PC-9 (cell line): Measurements from ENCODE around the gene TBC1D22B. TPM values are rescaled to one million over a fixed set of nuclear protein-coding genes. Genes with fewer than 3 reads are reported as not detected.

Source experiments
- BruUV-seq: library from RNA; stranded (reverse); fragments of 400-500 nt; replicated peaks from 2 replicates; lab custom pipeline; 2021; lab: Mats Ljungman, UMichigan
- CTCF ChIA-PET: fragments of 300-600 bp; sonication (Branson Sonifier 250); formaldehyde crosslinking; loops from one replicate; lab custom pipeline; 2022; ENCODE audit warnings: antibody characterized with exemption; lab: Charles Lee
- POLR2A ChIA-PET: fragments of 300-600 bp; sonication (Branson Sonifier 250); formaldehyde crosslinking; loops from one replicate; lab custom pipeline; 2022; ENCODE audit warnings: antibody characterized with exemption; ENCODE audit not compliant: unreplicated experiment; lab: Charles Lee
- DNase-seq, 2 experiments: peaks; one replicate each; pipeline versions ENCODE4 v3.0.0 to v3.0.0-alpha.2; 2015 to 2022; ENCODE audit warnings: mixed read lengths in 1 of 2
- H2AFZ ChIP-seq: fragments of 200-600 bp; sonication (generic); 2 replicates; pipeline ENCODE4 v1.8.1; 2017; ENCODE audit warnings: antibody characterized with exemption
- H3F3A ChIP-seq: fragments of 200-600 bp; sonication (generic); 2 replicates; pipeline ENCODE4 v1.8.1; 2017; ENCODE audit warnings: antibody characterized with exemption, mild to moderate bottlenecking, low read depth; ENCODE audit not compliant: insufficient read depth
- H3K27ac ChIP-seq: fragments of 200-600 bp; sonication (generic); 2 replicates; pipeline ENCODE4 v1.6.1; 2016; ENCODE audit warnings: mixed run types
- H3K27me3 ChIP-seq: fragments of 200-600 bp; sonication (generic); 2 replicates; pipeline ENCODE4 v1.6.1; 2016; ENCODE audit warnings: low read depth, mixed run types; ENCODE audit not compliant: insufficient read depth
- H3K36me3 ChIP-seq: fragments of 200-600 bp; sonication (generic); 2 replicates; pipeline ENCODE4 v1.6.1; 2016; ENCODE audit warnings: low read depth, mixed run types
- H3K4me1 ChIP-seq: fragments of 200-600 bp; sonication (generic); replicated peaks from 2 replicates; pipeline ENCODE4 v1.6.1; 2016; ENCODE audit warnings: mixed run types; ENCODE audit not compliant: insufficient read depth
- H3K4me2 ChIP-seq: fragments of 200-600 bp; sonication (generic); 2 replicates; pipeline ENCODE4 v1.6.1; 2017; ENCODE audit warnings: mixed run types
- H3K4me3 ChIP-seq: fragments of 200-600 bp; sonication (generic); 2 replicates; pipeline ENCODE4 v1.6.1; 2016; ENCODE audit warnings: mixed run types
- H3K79me2 ChIP-seq: fragments of 200-600 bp; sonication (generic); 2 replicates; pipeline ENCODE4 v1.6.1; 2017; ENCODE audit warnings: low read depth, mixed run types
- H3K9me2 ChIP-seq: fragments of 200-600 bp; sonication (generic); 2 replicates; pipeline ENCODE4 v1.8.1; 2017; ENCODE audit warnings: mild to moderate bottlenecking; ENCODE audit not compliant: insufficient read depth
- H3K9me3 ChIP-seq: fragments of 200-600 bp; sonication (generic); 2 replicates; pipeline ENCODE4 v1.8.1; 2016; ENCODE audit warnings: low read depth; ENCODE audit not compliant: insufficient read depth
- H4K20me1 ChIP-seq: fragments of 200-600 bp; sonication (generic); 2 replicates; pipeline ENCODE4 v1.8.1; 2017; ENCODE audit not compliant: insufficient read depth
- CTCF ChIP-seq: fragments of 200-600 bp; sonication (generic); conservative IDR thresholded peaks from 2 replicates; pipeline ENCODE4 v1.6.1; 2017; ENCODE audit warnings: mixed run types, antibody characterized with exemption, mild to moderate bottlenecking, moderate library complexity
- EZH2 ChIP-seq: fragments of 200-600 bp; sonication (generic); IDR thresholded peaks from 2 replicates; pipeline ENCODE4 v1.8.0; 2017; ENCODE audit warnings: antibody characterized with exemption, low read depth
- intact Hi-C: fragments of 100-400 bp; cut with micrococcal nuclease; formaldehyde crosslinking; loops from one replicate; pipeline ENCODE4 v1.10.0; 2022; ENCODE audit not compliant: unreplicated experiment
- total RNA-seq: library from RNA; stranded (reverse); gene quantifications from 2 replicates; pipeline ENCODE4 v1.2.3, GENCODE V29; 2021

Gene TBC1D22B
- total RNA-seq, 1 experiment from 2014 or later = 14.6 TPM

- Histone ChIP-seq H3K36me3 (no peaks in the 10 kb centered on the region), H3K4me3 (no peak overlapping the region), H3K4me1 (peaks cover 9% of the 10 kb centered on the region), H3K79me2 (peaks cover 42% of the 10 kb centered on the region), H4K20me1 (0 out of 2 replicates have a peak, but pooled peaks cover 3% of the 10 kb centered on the region), H3K27ac (no peak overlapping the region), H3K27me3 (no peaks in the 10 kb centered on the region), H3F3A (no peaks in the 10 kb centered on the region), H3K4me2 (no peak overlapping the region), H3K9me3 (no peaks in the 10 kb centered on the region), H3K9me2 (no peaks in the 10 kb centered on the region), H2AFZ (no peak overlapping the region)
- BruUV-seq = no TSS peak
- ChIA-PET POLR2A (no interaction called here), CTCF (no interaction called here)
- TF ChIP-seq CTCF (no peak), EZH2 (no peak)
- DNase-seq = no peak
- intact Hi-C loops = no loop called here
Measured at GRCh38 chr6:37359039-37359438, 101.5 kb downstream of the TBC1D22B start.

GRCh38 chr6:37362101-37362828 is 104.7 kb downstream of the TBC1D22B start:
- Histone ChIP-seq H3K4me1 (no peaks in the 10 kb centered on the region), H3K79me2 (peaks cover 11% of the 10 kb centered on the region; the same call in 1 of the 2 replicates), H3K4me3 (no peak overlapping the region), H3F3A (no peaks in the 10 kb centered on the region; the same call in 1 of the 2 replicates), H4K20me1 (peaks cover 13% of the 10 kb centered on the region), H3K9me2 (no peaks in the 10 kb centered on the region), H3K9me3 (no peaks in the 10 kb centered on the region), H3K36me3 (no peaks in the 10 kb centered on the region), H3K4me2 (no peak overlapping the region), H3K27ac (no peak overlapping the region), H3K27me3 (no peaks in the 10 kb centered on the region), H2AFZ (no peak overlapping the region)
- CTCF ChIA-PET = no interaction called here
- intact Hi-C loops = no loop called here
- TF ChIP-seq CTCF = no peak
- no peak for TF ChIP-seq EZH2
- DNase-seq = no peak
- BruUV-seq = no TSS peak
- POLR2A ChIA-PET = no interaction called here

- Histone ChIP-seq H3K9me3 (no peaks in the 10 kb centered on the region), H3F3A (no peaks in the 10 kb centered on the region; the same call in 1 of the 2 replicates), H3K36me3 (no peaks in the 10 kb centered on the region), H3K79me2 (no peaks in the 10 kb centered on the region), H2AFZ (no peak overlapping the region), H3K4me2 (no peak overlapping the region), H3K4me3 (no peak overlapping the region), H3K4me1 (no peaks in the 10 kb centered on the region), H4K20me1 (peaks cover 10% of the 10 kb centered on the region), H3K27me3 (no peaks in the 10 kb centered on the region), H3K27ac (no peak overlapping the region), H3K9me2 (no peaks in the 10 kb centered on the region)
- ChIA-PET CTCF (interaction anchor here (0.7 kb wide), 1 partner anchor 271 kb away, joined by 6 read pairs; no protein-coding TSS in a partner anchor), POLR2A (interaction anchor here (0.5 kb wide), 1 partner anchor 1338 kb away, joined by 14 read pairs; no protein-coding TSS in a partner anchor)
- no TSS peak for BruUV-seq
- intact Hi-C loops = no loop called here
- DNase-seq = no peak
- TF ChIP-seq CTCF = no peak; the same call in 1 of the 2 replicates
Measured at GRCh38 chr6:37365791-37366190, 108.2 kb downstream of the TBC1D22B start.
